ENCODE data around the gene TUG1. TPM values are rescaled to one million over a fixed set of nuclear protein-coding genes. Genes with fewer than 3 reads are reported as not detected.

Gene TUG1
- polyA plus RNA-seq, 3 donors = 9.9 to 81.3 (median 13.9) TPM

- no peak for DNase-seq
- H3K4me2 ChIP-seq (replicated peaks; ENCODE audit: extremely low read depth, low read length, poor library complexity, severe bottlenecking) = no peak overlapping the region
- H3K9me3 Mint-ChIP-seq = peaks cover 0 to 3% (median 0%) of the 10 kb centered on the region in 7 donors
- H3K27ac ChIP-seq (ENCODE audit: low read depth in 1 of 2, low read length in 2 of 2) = no peak overlapping the region
- no peak overlapping the region for H3K9ac ChIP-seq (ENCODE audit: insufficient read depth, low read length, poor library complexity, severe bottlenecking)
- H3K79me2 ChIP-seq (ENCODE audit: insufficient read depth, low read length) = no peaks in the 10 kb centered on the region
- no peaks in the 10 kb centered on the region for H3K27me3 ChIP-seq (ENCODE audit: control insufficient read depth in 2 of 2, insufficient read depth in 2 of 2, low read length in 2 of 2)
- no peaks in the 10 kb centered on the region for H4K20me1 ChIP-seq (ENCODE audit: insufficient read depth, low read length)
- H3K4me1 Mint-ChIP-seq = no peaks in the 10 kb centered on the region
- H3K4me3 Mint-ChIP-seq = no peak overlapping the region
- WGBS (ENCODE audit: insufficient coverage) = 80% methylated on average over 10 of the region's 11 CpGs
- no peaks in the 10 kb centered on the region for H3K4me1 ChIP-seq (ENCODE audit: control insufficient read depth in 1 of 2, insufficient read depth in 2 of 2, low read length in 2 of 2)
- H3K4me3 ChIP-seq (replicated peaks in 1 of 3; ENCODE audit: low read depth in 2 of 3, low read length in 3 of 3) = no peak overlapping the region
- peaks cover 64 to 89% of the 10 kb centered on the region in 2 donors for H3K36me3 Mint-ChIP-seq
- H3K9me3 ChIP-seq (replicated peaks in 1 of 2; ENCODE audit: control insufficient read depth in 1 of 2, insufficient read depth in 1 of 2, low read length in 2 of 2) = no peaks in the 10 kb centered on the region
- intact Hi-C loops (cut with micrococcal nuclease) = no loop called here
- no peak for TF ChIP-seq CTCF (IDR thresholded peaks at IDR 0.05)
- no peak overlapping the region for H2AFZ ChIP-seq (ENCODE audit: insufficient read depth, low read depth, low read length, poor library complexity, severe bottlenecking)
- peaks cover 89 to 100% of the 10 kb centered on the region in 2 donors for H3K36me3 ChIP-seq (replicated peaks in 1 of 2; ENCODE audit: control insufficient read depth in 1 of 2, insufficient read depth in 2 of 2, low read length in 2 of 2)
- H3K27ac Mint-ChIP-seq = peak overlapping the region in 1 of 7 donors; percentile 44
- peaks cover 0 to 2% (median 0%) of the 10 kb centered on the region in 3 donors for H3K27me3 Mint-ChIP-seq (ENCODE audit: low read depth in 3 of 3)
Observed at GRCh38 chr22:30941363-30941740, 27.7 kb upstream of the TUG1 start.

DNA sequence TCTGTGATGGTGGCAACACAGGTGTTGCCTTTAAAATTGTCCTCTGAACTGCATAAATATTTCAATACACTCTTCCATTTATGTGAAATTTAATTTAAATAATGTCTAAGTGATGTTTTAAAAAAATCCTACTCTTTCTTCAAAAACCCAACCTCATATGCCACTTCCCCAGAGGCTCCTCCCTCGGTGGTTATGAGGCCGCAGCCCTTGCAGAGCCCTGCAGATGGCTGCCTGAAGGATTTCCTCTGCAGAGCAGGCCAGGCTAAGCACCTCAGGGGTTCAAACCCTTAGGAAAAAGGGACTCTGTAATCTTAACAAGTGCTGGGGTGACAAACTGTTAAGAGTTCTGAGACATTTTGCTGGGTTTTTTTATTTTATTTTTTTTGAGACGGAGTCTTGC lies 25.7 kb upstream of the TUG1 start:
- Mint-ChIP-seq H3K4me1 (no peaks in the 10 kb centered on the region), H3K27me3 (ENCODE audit: low read depth in 3 of 3) (peaks cover 0 to 2% (median 0%) of the 10 kb centered on the region in 3 donors), H3K36me3 (peaks cover 44 to 74% of the 10 kb centered on the region in 2 donors), H3K9me3 (peaks cover 0 to 3% (median 0%) of the 10 kb centered on the region in 7 donors), H3K4me3 (no peak overlapping the region), H3K27ac (peak overlapping the region in 1 of 7 donors; percentile 31)
- H3K79me2 ChIP-seq (ENCODE audit: insufficient read depth, low read length) = no peaks in the 10 kb centered on the region
- TF ChIP-seq CTCF (IDR thresholded peaks at IDR 0.05) = no peak
- H3K9me3 ChIP-seq (replicated peaks in 1 of 2; ENCODE audit: control insufficient read depth in 1 of 2, insufficient read depth in 1 of 2, low read length in 2 of 2) = no peaks in the 10 kb centered on the region
- H2AFZ ChIP-seq (ENCODE audit: insufficient read depth, low read depth, low read length, poor library complexity, severe bottlenecking) = no peak overlapping the region
- no peak overlapping the region for H3K4me3 ChIP-seq (replicated peaks in 1 of 3; ENCODE audit: low read depth in 2 of 3, low read length in 3 of 3)
- H4K20me1 ChIP-seq (ENCODE audit: insufficient read depth, low read length) = no peaks in the 10 kb centered on the region
- peaks cover 75 to 96% of the 10 kb centered on the region in 2 donors for H3K36me3 ChIP-seq (replicated peaks in 1 of 2; ENCODE audit: control insufficient read depth in 1 of 2, insufficient read depth in 2 of 2, low read length in 2 of 2)
- 88% methylated on average over 1 of the region's 3 CpGs for WGBS (ENCODE audit: insufficient coverage)
- H3K27ac ChIP-seq (ENCODE audit: low read depth in 1 of 2, low read length in 2 of 2) = no peak overlapping the region
- H3K4me2 ChIP-seq (replicated peaks; ENCODE audit: extremely low read depth, low read length, poor library complexity, severe bottlenecking) = no peak overlapping the region
- no peaks in the 10 kb centered on the region for H3K27me3 ChIP-seq (ENCODE audit: control insufficient read depth in 2 of 2, insufficient read depth in 2 of 2, low read length in 2 of 2)
- intact Hi-C loops (cut with micrococcal nuclease) = no loop called here
- no peak for DNase-seq
- H3K4me1 ChIP-seq (ENCODE audit: control insufficient read depth in 1 of 2, insufficient read depth in 2 of 2, low read length in 2 of 2) = no peaks in the 10 kb centered on the region
- no peak overlapping the region for H3K9ac ChIP-seq (ENCODE audit: insufficient read depth, low read length, poor library complexity, severe bottlenecking)

Data from CD14-positive monocyte (primary cell).